HepG2 (cell line): ENCODE measurements around the gene COL4A3.

Source experiments
- CTCF ChIP-seq: sonication (generic); formaldehyde crosslinking; IDR thresholded peaks from 2 replicates; pipeline ENCODE4 v1.5.0; 2020; ENCODE audit warnings: mild to moderate bottlenecking, missing genetic modification reagents, moderate library complexity
- EP300 ChIP-seq, 3 experiments: sonication (generic) in 1 of 3; formaldehyde crosslinking in 1 of 3; IDR thresholded peaks; 2 replicates each; pipeline versions ENCODE4 v1.5.1 to v1.6.1; 2011 to 2020; ENCODE audit warnings: low read depth in 2 of 3, low read length in 2 of 3, borderline replicate concordance in 1 of 3, improper control_type of control experiment in 1 of 3, mild to moderate bottlenecking in 1 of 3, missing genetic modification reagents in 1 of 3, moderate library complexity in 1 of 3
- FOXJ3 ChIP-seq: sonication (generic); formaldehyde crosslinking; IDR thresholded peaks from 2 replicates; pipeline ENCODE4 v1.4.0; 2020; ENCODE audit warnings: missing genetic modification reagents, mild to moderate bottlenecking, borderline replicate concordance
- SOX5 ChIP-seq: IDR thresholded peaks from 2 replicates; pipeline ENCODE4 v1.6.1; 2016; ENCODE audit warnings: borderline replicate concordance
- ZNF761 ChIP-seq: sonication (generic); formaldehyde crosslinking; conservative IDR thresholded peaks from 2 replicates; pipeline ENCODE4 v1.4.0; 2020; ENCODE audit warnings: mild to moderate bottlenecking, missing genetic modification reagents
- TF ChIP-seq, protein P1 (sequence below): IDR thresholded peaks from 2 replicates; pipeline ENCODE4 v1.6.1; 2016; ENCODE audit warnings: low read depth, missing genetic modification reagents, missing compliant biosample characterization
- TF ChIP-seq, protein P2 (sequence below): sonication (generic); formaldehyde crosslinking; IDR thresholded peaks from 2 replicates; pipeline ENCODE4 v1.5.1; 2020; ENCODE audit warnings: missing genetic modification reagents, mild to moderate bottlenecking, borderline replicate concordance

- TF ChIP-seq SOX5 (CRISPR knock-in tag) = no peak
- TF ChIP-seq, protein P1, sequence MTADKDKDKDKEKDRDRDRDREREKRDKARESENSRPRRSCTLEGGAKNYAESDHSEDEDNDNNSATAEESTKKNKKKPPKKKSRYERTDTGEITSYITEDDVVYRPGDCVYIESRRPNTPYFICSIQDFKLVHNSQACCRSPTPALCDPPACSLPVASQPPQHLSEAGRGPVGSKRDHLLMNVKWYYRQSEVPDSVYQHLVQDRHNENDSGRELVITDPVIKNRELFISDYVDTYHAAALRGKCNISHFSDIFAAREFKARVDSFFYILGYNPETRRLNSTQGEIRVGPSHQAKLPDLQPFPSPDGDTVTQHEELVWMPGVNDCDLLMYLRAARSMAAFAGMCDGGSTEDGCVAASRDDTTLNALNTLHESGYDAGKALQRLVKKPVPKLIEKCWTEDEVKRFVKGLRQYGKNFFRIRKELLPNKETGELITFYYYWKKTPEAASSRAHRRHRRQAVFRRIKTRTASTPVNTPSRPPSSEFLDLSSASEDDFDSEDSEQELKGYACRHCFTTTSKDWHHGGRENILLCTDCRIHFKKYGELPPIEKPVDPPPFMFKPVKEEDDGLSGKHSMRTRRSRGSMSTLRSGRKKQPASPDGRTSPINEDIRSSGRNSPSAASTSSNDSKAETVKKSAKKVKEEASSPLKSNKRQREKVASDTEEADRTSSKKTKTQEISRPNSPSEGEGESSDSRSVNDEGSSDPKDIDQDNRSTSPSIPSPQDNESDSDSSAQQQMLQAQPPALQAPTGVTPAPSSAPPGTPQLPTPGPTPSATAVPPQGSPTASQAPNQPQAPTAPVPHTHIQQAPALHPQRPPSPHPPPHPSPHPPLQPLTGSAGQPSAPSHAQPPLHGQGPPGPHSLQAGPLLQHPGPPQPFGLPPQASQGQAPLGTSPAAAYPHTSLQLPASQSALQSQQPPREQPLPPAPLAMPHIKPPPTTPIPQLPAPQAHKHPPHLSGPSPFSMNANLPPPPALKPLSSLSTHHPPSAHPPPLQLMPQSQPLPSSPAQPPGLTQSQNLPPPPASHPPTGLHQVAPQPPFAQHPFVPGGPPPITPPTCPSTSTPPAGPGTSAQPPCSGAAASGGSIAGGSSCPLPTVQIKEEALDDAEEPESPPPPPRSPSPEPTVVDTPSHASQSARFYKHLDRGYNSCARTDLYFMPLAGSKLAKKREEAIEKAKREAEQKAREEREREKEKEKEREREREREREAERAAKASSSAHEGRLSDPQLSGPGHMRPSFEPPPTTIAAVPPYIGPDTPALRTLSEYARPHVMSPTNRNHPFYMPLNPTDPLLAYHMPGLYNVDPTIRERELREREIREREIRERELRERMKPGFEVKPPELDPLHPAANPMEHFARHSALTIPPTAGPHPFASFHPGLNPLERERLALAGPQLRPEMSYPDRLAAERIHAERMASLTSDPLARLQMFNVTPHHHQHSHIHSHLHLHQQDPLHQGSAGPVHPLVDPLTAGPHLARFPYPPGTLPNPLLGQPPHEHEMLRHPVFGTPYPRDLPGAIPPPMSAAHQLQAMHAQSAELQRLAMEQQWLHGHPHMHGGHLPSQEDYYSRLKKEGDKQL (CRISPR knock-in tag) = no peak
- TF ChIP-seq ZNF761 (CRISPR knock-in tag) = no peak
- TF ChIP-seq, protein P2, sequence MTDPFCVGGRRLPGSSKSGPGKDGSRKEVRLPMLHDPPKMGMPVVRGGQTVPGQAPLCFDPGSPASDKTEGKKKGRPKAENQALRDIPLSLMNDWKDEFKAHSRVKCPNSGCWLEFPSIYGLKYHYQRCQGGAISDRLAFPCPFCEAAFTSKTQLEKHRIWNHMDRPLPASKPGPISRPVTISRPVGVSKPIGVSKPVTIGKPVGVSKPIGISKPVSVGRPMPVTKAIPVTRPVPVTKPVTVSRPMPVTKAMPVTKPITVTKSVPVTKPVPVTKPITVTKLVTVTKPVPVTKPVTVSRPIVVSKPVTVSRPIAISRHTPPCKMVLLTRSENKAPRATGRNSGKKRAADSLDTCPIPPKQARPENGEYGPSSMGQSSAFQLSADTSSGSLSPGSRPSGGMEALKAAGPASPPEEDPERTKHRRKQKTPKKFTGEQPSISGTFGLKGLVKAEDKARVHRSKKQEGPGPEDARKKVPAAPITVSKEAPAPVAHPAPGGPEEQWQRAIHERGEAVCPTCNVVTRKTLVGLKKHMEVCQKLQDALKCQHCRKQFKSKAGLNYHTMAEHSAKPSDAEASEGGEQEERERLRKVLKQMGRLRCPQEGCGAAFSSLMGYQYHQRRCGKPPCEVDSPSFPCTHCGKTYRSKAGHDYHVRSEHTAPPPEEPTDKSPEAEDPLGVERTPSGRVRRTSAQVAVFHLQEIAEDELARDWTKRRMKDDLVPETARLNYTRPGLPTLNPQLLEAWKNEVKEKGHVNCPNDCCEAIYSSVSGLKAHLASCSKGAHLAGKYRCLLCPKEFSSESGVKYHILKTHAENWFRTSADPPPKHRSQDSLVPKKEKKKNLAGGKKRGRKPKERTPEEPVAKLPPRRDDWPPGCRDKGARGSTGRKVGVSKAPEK (CRISPR knock-in tag) = no peak
- TF ChIP-seq EP300 (IDR thresholded peaks at IDR 0.05; ENCODE audit: low read depth in 2 of 2, low read length in 2 of 2) = no peak
- TF ChIP-seq EP300 (CRISPR knock-in tag; IDR thresholded peaks at IDR 0.05; ENCODE audit: borderline replicate concordance) = no peak
- no peak for TF ChIP-seq CTCF (CRISPR knock-in tag)
- TF ChIP-seq FOXJ3 = no peak
Observed at GRCh38 chr2:227292314-227292713, 127.9 kb downstream of the COL4A3 start.
